HUES48 (cell line): ENCODE results near the gene RASSF7.
"Not testable (repeated sequence)": the region's sequence is repeated elsewhere in the genome, so short reads cannot be mapped to it uniquely, and the experiment has no call there.

Experiments used
- H3K27ac ChIP-seq: one replicate; pipeline ENCODE4 v1.7.0; 2013; ENCODE audit warnings: low read depth, low read length, inconsistent platforms
- H3K27me3 ChIP-seq: 2 replicates; pipeline ENCODE4 v1.6.1; 2013; ENCODE audit warnings: mild to moderate bottlenecking, low read length; ENCODE audit not compliant: control insufficient read depth, insufficient read depth
- H3K36me3 ChIP-seq: 2 replicates; pipeline ENCODE4 v1.6.1; 2013; ENCODE audit warnings: low read length; ENCODE audit not compliant: control insufficient read depth, insufficient read depth
- H3K4me1 ChIP-seq: 2 replicates; pipeline ENCODE4 v1.6.1; 2013; ENCODE audit warnings: mild to moderate bottlenecking, low read length; ENCODE audit not compliant: control insufficient read depth, insufficient read depth
- H3K4me3 ChIP-seq: 2 replicates; pipeline ENCODE4 v1.5.1; 2013; ENCODE audit warnings: mild to moderate bottlenecking, low read depth, low read length
- H3K9ac ChIP-seq: 2 replicates; pipeline ENCODE4 v1.6.1; 2013; ENCODE audit warnings: mild to moderate bottlenecking, low read depth, low read length, moderate library complexity
- H3K9me3 ChIP-seq: 2 replicates; pipeline ENCODE4 v1.6.1; 2013; ENCODE audit warnings: low read length; ENCODE audit not compliant: control insufficient read depth, insufficient read depth

RASSF7 gene

DNA sequence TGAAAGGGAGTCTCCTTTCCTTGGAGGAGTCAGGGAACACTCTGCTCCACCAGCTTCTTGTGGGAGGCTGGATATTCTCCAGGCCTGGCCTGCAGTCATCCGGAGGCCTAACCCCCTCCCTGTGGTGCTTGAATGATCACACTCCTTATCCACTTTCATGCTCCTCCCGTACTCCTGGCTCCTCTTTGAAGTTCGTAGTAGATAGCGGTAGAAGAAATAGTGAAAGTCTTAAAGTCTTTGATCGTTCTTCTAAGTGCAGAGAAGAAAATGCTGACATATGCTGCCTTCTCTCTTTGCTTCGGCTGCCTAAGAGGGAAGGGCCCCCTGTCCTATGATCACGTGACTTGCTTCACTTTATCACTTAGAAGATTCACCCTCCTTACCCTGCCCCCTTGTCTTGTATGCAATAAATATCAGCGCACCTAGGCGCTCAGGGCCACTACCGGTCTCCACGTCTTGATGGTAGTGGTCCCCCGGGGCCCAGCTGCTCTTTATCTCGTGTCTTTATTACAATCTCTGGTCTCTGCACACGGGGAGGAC lies 13.3 kb downstream of the RASSF7 start:
- not testable (repeated sequence) for H3K9ac ChIP-seq, H3K27ac ChIP-seq, H3K9me3 ChIP-seq, H3K36me3 ChIP-seq
- H3K27me3 ChIP-seq = peaks cover 16% of the 10 kb centered on the region
- peaks cover 20% of the 10 kb centered on the region for H3K4me1 ChIP-seq
- H3K4me3 ChIP-seq = 0 out of 2 replicates have a peak overlapping the region, but pooled peaks have one; percentile 76

DNA sequence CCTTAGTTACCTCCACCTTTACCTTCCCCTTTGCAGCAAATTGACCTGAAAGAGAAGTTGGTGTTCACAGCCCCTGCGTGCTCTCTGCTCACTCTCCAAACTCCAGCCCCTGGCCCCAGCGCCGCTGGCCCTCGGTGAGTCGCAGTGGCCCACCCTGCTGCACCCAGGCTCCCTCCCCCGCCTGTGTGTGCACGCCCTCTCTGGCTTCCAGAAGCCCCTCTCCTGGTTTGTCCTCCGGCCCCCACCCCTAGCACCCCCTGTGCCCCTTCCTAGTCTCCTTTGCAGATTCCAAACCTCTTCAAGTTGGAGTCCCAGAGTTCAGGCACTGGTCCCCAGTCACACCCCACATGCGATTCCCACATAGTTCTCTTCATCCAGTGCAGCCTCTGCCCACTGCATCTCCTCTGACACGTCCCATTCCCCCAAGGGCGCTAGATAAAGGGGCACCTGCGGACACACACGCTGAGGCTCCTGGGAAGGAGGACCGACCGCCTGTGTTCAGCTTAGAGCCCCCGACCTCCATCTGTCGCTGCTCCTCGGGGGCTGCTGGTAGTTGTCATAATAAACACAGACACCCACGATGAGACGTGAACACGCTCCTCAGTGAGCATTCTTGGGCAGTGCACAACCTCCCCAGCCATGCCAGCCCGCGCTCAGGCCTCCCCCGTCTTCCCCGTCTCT lies 14.0 kb downstream of the RASSF7 start:
- Histone ChIP-seq H3K27ac (no peak overlapping the region), H3K4me3 (peak overlapping the region; percentile 76), H3K27me3 (peaks cover 16% of the 10 kb centered on the region), H3K9me3 (no peaks in the 10 kb centered on the region), H3K9ac (no peak overlapping the region), H3K4me1 (peaks cover 20% of the 10 kb centered on the region), H3K36me3 (peaks cover 4% of the 10 kb centered on the region; the same call in 1 of the 2 replicates)

DNA sequence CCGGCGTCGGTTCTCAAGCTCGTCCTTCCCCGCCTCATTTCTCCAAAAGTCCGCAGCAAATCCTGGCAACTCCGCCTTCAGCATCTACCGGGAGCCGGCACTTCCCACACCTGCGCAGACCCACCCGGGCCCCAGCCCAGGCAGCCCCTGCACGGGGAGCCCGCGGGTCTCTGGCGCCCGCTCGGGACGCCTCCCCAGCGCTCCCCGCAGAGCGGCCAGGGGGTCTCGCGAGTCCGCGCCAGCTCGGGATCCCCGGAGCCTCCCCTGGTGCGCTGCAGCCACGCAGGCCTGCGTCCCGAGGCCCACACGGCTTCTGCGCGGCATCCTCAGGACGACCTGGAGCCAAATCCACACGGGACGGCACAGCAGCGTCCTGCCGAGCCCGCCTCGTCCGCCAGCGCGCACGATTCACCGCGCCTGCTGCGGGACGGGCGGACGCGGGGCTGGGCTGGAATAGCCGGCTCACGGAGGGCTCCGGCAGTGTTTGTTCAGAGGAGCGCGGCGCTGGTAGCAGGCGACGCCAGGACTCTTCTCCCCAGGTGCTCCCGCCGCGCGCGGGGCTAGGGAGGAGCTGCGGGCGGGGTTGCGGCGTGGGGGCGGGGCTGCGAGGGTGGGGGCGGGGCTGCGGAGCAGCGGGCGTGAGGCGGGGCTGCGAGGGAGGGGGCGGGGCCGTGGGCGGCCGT lies 14.7 kb downstream of the RASSF7 start:
- Histone ChIP-seq H3K9ac (peak overlapping the region; percentile 30; the same call in 1 of the 2 replicates), H3K36me3 (peaks cover 6% of the 10 kb centered on the region; the same call in 1 of the 2 replicates), H3K27ac (peak overlapping the region; percentile 20), H3K27me3 (peaks cover 16% of the 10 kb centered on the region), H3K9me3 (no peaks in the 10 kb centered on the region), H3K4me3 (peak overlapping the region; percentile 76), H3K4me1 (peaks cover 20% of the 10 kb centered on the region)

DNA sequence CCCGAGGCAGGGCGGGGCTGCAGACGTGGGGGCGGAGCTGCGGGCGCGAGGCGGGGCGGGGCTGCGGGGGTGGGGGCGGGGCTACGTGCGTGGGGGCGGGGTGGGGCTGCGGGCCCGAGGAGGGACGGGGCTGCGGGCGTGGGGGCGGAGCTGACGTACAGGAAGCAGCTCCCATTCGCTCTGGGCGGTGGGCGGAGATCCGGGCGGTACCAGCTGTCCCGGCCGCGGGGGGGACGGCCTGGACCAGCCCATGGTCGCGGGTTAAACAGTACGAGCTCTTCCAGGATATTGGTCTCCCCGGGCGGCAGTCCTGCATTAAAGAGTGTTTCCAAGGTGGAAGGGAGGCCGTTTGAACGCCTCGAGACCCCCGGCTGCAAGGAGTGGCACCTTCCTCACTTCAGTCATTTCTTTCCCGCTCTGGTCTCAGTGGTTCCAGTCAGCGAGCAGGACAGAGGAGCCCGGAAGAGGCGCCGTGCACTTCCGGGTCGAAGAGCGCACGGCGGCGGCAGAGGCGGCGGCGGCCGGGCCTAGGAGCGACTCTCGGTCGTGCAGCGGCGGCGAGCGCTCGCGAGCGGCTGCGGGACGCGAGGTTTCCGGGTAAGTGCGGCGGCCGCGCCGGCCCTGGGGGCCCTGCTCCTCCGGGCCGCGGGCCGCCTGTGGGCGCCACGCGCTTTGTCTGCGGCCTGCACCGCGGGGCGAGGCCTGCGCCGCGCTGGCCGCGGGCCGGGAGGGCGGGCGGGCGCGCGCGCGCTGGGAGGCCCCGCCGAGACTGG lies 15.4 kb downstream of the RASSF7 start, which contains the start of gene PHRF1:
Gene PHRF1 (plus strand): TSS at position 475 of the 773 bp plus-strand sequence. CDS start 5,043 bp downstream, outside the sequence.
- Histone ChIP-seq H3K4me1 (peaks cover 18% of the 10 kb centered on the region), H3K36me3 (peaks cover 7% of the 10 kb centered on the region; the same call in 1 of the 2 replicates), H3K4me3 (peak within 1 kb of the TSS; percentile 97)

DNA sequence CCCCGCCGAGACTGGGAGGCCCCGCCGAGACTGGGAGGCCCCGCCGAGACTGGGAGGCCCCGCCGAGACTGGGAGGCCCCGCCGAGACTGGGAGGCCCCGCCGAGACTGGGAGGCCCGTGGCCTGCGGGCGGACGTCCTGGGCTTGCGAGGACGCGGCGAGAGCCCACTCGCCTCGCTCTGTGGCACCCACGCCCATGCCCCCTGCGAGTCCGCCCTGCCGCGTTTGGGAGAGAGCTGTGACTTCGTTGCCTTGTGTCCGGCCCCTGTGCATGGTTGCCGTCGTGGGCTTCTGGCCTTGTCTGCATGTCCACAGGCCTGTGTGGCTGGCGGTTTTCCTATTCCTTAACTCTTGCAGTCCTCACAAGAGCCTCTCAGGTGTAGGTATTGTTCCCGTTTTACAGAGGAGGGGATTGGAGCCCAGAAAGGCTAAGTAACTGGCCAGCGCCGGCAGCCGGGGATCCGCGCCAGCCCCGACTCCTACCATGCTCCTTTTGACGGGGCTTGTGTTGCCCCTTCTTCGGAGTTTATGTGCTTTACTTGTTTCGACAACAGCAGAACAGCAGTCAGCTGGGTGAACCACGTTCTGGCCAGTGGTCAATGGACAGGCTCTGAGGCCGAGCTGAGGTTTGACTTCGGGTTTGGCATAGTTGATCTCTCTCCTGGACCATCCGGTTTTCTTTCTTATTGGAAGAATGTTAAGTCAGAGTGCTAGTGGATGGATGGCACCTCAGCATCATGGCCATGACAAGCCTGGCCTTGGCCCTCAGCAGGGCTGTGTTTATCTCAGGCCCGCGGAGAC lies 16.2 kb downstream of the RASSF7 start:
- H3K27ac ChIP-seq = peak overlapping the region; percentile 35
- peaks cover 16% of the 10 kb centered on the region for H3K27me3 ChIP-seq
- peaks cover 13% of the 10 kb centered on the region for H3K4me1 ChIP-seq
- peak overlapping the region; percentile 89 for H3K4me3 ChIP-seq
- peaks cover 15% of the 10 kb centered on the region for H3K36me3 ChIP-seq
- H3K9ac ChIP-seq = peak overlapping the region; percentile 73
- no peaks in the 10 kb centered on the region for H3K9me3 ChIP-seq

More for the DNA sequence above, 15.4 kb downstream of the RASSF7 start, which contains the start of gene PHRF1:
- H3K9me3 ChIP-seq = no peaks in the 10 kb centered on the region
- H3K27ac ChIP-seq = peak within 1 kb of the TSS; percentile 97
- H3K27me3 ChIP-seq = peaks cover 16% of the 10 kb centered on the region
- H3K9ac ChIP-seq = peak within 1 kb of the TSS; percentile 99

DNA sequence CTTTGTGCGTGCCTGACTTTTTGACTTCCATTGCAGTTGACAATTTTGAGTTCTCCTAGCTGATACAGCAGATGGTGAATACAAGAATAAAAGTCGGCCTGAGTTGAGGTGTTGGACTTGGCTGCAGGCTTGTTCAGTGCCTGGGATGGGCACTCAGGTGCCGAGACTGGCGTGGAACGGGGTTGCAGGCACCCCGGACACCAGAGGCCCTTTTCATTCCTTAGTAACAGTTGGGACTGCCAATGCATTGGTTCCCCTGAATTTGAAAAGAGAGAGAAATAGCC lies 16.8 kb downstream of the RASSF7 start:
- no peak overlapping the region for H3K27ac ChIP-seq
- H3K27me3 ChIP-seq = peaks cover 16% of the 10 kb centered on the region
- H3K4me1 ChIP-seq = peaks cover 12% of the 10 kb centered on the region
- peaks cover 19% of the 10 kb centered on the region for H3K36me3 ChIP-seq
- peak overlapping the region; percentile 89 for H3K4me3 ChIP-seq
- H3K9me3 ChIP-seq = no peaks in the 10 kb centered on the region
- H3K9ac ChIP-seq = peak overlapping the region; percentile 73; the same call in 1 of the 2 replicates

DNA sequence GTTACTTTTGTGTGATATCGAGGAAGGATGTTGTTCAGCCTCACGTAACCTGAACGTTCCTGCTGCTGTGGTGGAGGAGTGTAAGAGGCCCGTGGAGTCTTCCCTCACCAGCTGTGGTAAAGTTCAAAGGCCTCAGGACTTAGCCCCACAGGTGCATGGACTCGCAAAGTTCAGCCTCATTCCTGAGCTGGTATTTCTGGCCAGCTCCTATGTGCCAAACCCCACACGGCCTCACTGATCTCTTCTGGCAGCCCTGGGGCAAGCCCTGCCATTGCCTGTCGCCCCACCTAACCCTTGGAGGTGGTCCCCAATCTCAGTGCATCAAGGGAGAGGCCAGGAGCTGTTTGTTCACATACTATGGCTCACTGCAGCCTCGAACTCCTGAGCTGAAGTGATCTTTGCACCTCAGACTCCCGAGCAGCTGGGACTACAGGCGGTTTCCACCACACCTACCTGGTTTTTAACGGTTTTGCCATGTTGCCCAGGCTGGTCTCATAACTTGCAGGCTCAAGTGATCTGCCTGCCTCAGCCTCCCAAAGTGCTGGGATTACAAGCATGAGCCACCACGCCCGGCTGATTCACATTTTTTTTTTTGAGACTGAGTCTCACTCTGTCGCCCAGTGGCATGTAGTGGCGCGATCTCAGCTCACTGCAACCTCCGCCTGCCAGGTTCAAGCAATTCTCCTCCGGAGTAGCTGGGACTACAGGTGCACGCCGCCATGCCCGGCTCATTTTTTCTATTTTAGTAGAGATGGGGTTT lies 17.7 kb downstream of the RASSF7 start:
- Histone ChIP-seq H3K9ac (peak overlapping the region; percentile 1; the same call in 1 of the 2 replicates), H3K27me3 (peaks cover 16% of the 10 kb centered on the region), H3K4me3 (no peak overlapping the region), H3K27ac (no peak overlapping the region), H3K36me3 (peaks cover 25% of the 10 kb centered on the region), H3K4me1 (peaks cover 12% of the 10 kb centered on the region), H3K9me3 (no peaks in the 10 kb centered on the region)

DNA sequence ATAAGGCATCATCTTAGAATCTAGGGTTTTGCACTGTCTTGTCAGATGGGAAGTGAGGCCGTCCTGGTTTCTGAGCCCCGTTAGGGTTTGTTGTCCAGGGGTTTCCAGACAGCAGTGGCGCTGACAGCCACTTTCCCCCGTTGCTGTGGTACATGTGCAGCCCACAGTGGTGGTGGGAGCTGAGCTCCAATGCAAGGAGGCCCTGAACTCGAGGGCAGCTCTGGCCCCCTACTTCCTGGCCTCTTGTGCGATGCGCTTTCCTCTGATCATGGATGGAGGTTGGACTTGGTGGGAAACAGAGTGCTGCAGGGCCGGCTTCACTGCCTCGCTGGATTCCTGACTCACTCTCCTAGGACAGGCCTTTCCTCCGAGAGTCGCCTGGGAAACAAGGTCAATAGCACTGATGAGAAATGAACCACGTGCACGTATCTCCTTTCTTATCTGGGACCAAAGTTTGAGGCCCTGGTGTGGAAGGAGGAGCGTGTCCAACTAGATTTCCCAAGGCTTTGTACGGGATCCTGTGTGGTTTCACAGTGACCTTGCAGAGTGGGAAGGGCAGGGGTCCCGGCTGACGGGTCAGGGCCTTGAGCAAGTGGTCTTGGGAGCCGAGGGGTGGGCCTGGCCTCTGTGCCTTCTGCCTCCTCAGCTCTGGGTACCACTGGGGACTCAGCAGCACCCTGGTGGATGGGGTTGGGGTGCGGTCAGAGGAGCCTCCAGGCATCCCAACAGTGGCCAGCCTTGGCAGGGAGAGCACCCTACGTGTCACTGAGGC lies 19.2 kb downstream of the RASSF7 start:
- Histone ChIP-seq H3K4me1 (peaks cover 7% of the 10 kb centered on the region), H3K27ac (no peak overlapping the region), H3K4me3 (no peak overlapping the region), H3K9me3 (no peaks in the 10 kb centered on the region), H3K9ac (no peak overlapping the region), H3K36me3 (peaks cover 35% of the 10 kb centered on the region), H3K27me3 (peaks cover 6% of the 10 kb centered on the region)

DNA sequence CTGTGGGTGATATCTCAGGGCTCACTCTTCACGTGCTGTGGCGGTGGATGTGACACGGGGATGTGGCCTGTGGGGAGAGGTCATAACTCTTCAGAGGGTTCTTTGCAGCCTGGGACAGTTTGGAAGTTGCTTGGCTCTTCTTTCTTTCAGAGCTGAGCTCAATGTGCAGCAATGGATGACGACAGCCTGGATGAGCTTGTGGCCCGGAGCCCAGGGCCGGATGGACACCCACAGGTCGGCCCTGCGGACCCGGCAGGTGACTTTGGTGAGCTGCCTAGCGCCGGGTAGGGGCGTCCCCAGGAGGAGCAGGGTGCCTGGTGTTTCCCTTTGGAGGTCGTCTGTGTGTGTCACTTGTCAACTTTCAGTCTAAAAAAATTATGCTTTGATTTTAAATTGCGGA lies 20.6 kb downstream of the RASSF7 start:
- no peaks in the 10 kb centered on the region for H3K9me3 ChIP-seq
- peaks cover 39% of the 10 kb centered on the region for H3K36me3 ChIP-seq
- H3K9ac ChIP-seq = no peak overlapping the region
- no peaks in the 10 kb centered on the region for H3K27me3 ChIP-seq
- peaks cover 7% of the 10 kb centered on the region for H3K4me1 ChIP-seq
- no peak overlapping the region for H3K27ac ChIP-seq
- no peak overlapping the region for H3K4me3 ChIP-seq
